LNCAP (cell line): Measurements from ENCODE around the gene KREMEN2.

ENCODE experiments used
- TF ChIP-seq, protein P1 (sequence below): fragments of 450-650 bp; IDR thresholded peaks from 2 replicates; pipeline ENCODE4 v1.5.1; 2017; ENCODE audit warnings: mild to moderate bottlenecking

Gene KREMEN2

GRCh38 chr16:2955779-2956578 lies 8.1 kb upstream of the KREMEN2 start:
- TF ChIP-seq, protein P1, sequence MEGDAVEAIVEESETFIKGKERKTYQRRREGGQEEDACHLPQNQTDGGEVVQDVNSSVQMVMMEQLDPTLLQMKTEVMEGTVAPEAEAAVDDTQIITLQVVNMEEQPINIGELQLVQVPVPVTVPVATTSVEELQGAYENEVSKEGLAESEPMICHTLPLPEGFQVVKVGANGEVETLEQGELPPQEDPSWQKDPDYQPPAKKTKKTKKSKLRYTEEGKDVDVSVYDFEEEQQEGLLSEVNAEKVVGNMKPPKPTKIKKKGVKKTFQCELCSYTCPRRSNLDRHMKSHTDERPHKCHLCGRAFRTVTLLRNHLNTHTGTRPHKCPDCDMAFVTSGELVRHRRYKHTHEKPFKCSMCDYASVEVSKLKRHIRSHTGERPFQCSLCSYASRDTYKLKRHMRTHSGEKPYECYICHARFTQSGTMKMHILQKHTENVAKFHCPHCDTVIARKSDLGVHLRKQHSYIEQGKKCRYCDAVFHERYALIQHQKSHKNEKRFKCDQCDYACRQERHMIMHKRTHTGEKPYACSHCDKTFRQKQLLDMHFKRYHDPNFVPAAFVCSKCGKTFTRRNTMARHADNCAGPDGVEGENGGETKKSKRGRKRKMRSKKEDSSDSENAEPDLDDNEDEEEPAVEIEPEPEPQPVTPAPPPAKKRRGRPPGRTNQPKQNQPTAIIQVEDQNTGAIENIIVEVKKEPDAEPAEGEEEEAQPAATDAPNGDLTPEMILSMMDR = no peak

DNA sequence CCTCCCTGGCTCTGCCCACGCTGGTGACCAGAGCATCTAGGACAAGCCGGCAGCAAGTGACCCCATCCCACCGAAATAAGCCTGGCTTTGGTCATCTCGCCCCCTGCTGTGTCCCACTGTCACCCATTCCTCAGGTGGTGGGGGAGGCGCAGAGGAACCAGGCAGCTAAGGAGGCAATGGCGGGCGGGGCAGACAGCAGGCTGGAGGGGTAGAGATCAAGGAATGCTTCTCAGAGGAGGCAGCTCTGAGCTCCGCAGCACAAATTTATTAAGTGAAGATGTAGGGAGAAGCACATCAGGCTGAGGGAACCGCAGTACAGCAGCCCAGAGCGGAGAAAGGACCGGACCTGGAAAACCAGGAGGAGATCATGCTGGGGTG lies 7.5 kb upstream of the KREMEN2 start:
- TF ChIP-seq, protein P1 = no peak

DNA sequence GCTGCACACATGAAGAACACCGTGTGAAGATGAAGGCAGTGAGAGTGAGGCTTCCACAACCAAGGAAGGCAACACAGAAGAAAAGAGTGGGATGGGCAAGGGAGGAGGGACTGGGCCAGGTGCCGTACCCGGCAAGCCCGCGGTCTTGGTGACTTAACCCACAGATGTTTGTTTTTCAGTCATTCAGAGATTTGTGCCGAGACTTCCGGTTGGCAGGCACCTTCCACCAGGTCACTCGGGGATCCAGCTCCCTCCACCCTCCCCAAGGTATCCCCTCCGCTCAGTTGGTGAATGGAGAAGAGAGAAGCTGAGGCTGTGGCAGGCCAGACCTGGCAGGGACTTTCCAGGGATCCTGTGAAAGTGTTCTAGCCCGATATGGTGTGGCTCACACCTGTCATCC lies 4.9 kb upstream of the KREMEN2 start:
- TF ChIP-seq, protein P1 = no peak

DNA sequence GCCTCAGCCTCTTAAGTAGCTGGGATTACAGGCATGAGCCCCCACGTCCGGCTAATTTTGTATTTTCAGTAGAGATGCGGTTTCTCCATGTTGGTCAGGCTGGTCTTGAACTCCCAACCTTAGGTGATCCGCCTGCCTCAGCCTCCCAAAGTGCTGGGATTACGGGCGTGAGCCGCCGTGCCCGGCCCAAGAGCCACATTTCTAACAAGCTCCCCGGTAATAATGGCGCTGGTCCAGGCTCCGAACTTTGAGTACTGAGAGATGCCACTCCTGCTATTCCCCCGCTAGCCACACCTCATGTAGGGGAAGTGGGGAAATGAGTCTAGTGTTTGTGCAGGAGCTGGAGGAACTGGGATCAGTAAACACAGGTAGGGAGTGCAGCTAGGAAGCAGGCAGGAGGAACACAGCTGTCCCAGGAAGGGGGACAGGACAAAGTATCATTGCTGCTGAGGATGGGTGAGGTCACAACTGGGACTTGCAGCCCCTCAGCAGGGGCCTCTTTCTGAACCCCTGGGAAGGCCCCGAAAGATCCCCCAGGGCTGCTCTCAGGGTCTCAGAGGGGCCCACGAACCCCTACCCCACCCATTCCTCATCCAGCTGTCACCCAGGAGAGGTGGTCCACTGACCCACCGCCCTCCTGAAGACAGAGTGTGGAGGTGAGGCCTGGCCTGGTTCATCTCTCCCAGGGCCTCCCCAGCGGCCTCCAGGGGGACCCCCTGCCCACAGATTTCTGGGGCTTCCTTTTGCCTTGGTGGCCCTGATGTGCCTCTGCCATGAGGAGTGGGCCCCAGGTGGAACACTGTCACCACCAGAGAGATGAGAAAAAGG lies 3.7 kb upstream of the KREMEN2 start:
- TF ChIP-seq, protein P1 = no peak

DNA sequence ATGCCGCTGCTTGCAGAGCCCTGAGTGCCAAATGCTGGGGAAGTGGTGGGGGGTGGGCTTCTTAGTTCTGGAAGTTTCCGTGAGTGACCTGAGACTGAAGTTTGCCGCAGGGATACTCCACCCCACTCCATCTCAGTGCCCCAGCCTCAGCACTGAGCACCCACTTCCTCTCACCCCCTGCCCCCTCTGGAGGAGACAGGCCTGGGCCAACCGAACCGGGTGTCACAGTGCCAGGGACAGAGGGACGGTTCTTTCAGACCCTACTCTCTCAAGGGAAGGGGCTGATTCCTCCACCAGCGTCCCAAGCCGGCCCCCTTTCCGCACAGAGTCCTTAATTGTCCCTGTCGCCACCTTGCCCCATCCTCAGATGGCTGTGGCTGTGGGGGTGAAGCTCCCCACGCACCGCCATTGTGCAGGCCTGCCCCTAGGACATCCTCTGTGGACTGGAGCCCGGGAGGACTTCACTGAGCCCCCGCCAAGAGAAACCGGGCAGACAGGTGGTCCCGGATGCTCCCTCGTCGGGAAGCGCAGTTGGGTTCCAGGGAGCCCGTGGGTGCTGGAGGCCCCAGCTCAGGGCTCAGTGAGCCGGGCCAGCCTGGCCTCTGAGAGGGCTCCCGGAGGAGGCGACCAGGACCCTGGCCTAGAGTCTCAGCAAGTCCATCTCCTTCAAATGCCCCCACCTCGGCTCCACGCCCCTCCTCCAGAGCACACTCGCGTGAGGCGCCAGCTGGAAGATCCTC lies 1.6 kb upstream of the KREMEN2 start:
- TF ChIP-seq, protein P1 = no peak

DNA sequence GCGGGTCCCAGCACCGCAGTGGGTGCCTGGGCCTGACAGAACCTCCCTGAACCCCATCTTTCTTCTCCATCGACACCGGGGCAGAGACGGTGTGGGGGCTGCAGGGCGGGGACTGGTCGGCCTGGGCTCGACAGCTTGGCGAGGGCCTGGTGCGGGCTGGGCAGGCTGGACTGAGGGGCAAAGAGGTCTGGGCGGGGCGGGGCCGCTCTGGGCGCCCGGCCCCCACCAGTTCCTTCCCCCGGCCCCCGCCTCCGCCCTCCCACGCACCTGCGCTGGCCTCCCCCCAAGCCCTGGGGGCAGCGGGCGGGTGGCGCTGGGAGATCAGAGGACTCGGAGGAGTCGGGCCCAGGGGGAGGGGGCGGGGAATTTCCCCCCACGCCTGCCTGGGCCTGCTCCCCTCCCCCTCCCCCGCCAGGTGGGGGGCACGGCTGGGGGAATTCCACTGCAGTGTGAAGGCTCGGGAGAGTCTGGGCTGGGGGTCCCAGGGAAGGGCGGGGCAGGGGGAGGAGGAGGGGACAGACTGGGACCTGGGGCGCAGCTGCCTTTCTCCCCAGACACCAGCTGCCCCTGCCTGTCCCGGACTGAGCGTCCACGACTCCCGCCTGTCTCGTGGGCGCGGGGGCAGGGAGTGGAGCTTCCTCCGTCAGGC lies 877 bp upstream of the KREMEN2 start:
- TF ChIP-seq, protein P1 = no peak
